Raji (cell line): Measurements from ENCODE around the gene DNLZ.

Source experiments
- POLR2A ChIP-seq: IDR thresholded peaks from 2 replicates; pipeline ENCODE4 v1.6.1; 2011; ENCODE audit warnings: low read depth, low read length, control low read depth; ENCODE audit not compliant: insufficient read depth

DNLZ gene

DNA sequence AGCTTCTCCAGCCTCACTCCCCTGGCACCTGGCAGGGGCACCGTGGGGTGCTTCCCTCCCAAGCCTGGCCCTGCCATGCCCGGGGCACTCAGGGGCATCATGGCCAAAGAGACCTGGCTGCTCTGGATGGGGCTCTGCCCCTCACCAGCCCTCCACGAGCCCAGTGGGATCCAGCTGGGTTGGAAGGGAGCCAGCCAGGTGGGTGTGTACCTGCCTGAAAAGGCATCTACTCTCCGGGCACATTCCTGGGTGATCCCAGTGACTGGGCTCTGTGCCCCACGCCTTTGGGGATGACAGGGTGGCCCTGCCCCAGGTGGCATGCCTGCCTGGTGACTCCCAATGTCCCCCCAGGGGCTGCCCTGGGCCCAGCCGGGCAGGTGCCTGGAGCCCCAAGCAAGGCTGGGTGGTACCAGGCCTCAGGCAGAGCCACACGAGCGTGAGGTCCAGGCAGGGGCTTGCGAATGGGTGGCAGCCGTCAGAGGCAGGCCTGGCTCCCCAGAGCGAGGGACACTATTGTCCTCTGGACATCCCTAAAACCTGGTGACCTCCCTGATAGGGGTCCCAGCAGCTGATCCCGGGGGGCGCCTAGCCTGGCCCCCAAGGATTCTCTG is 35.4 kb downstream of the DNLZ start:
- no peak for TF ChIP-seq POLR2A

DNA sequence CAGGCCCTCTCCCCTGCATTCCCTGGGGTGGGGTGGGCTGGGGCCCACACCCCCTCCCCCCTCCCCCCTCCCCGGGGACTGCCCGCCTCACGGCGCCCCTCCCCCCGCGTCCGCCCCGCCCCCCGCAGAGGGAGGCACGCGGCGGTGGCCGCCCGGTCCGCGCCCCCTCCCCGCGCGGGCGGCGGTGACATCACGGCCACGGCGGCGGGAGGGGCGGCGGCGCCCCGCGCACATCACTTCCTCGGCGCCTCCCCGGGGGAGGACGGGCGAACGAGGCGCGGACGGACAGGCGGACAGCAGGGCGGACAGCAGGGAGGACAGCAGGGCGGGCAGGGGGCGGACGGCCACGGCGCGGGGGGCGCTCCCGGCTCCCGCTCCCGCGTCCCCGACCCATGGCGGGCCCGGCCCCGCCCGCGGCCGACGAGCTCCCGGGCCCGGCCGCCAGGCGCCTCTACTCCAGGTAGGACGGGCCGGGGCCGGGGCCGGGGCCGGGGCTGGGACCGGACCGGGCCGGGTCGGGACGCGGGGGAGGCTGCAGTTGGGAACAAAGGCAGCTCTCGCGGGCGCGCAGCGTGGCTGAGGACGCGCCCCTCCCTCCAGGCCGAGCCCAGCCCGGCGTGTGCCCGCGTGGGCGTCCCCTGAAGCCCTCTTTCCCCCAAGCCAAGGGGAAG is 36.1 kb downstream of the DNLZ start, which contains the start of gene GPSM1:
Gene GPSM1 (plus strand): TSS at position 236 of the 671 bp plus-strand sequence. CDS start 157 bp downstream, at position 393.
- TF ChIP-seq POLR2A = no peak

DNA sequence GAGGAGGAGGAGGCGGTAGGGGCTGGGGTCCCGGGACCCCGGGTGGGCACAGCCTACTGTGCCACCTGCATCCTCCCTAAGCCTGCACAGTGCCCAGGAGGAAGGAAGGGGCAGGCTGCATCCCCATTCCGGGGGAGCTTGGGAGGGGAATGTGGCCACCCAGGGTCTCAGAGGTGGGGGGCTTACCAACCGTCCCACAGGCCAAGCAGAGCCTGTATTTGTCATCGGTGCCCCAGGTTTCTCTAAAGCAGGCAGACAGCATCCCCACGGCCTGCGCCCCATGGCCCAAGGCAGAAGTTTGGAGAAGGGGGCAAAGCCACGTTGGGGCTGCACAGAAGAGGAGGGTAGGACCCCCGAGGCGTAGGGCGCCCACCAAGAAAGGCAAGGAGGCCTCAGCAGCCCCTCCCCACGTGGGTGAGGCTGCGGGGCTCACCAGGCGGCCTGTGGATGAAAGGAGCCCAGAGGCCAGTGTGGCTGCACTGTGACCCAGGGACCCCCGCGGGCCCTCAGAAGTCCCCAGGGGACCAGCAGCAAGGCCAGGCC is 36.7 kb downstream of the DNLZ start:
- no peak for TF ChIP-seq POLR2A

DNA sequence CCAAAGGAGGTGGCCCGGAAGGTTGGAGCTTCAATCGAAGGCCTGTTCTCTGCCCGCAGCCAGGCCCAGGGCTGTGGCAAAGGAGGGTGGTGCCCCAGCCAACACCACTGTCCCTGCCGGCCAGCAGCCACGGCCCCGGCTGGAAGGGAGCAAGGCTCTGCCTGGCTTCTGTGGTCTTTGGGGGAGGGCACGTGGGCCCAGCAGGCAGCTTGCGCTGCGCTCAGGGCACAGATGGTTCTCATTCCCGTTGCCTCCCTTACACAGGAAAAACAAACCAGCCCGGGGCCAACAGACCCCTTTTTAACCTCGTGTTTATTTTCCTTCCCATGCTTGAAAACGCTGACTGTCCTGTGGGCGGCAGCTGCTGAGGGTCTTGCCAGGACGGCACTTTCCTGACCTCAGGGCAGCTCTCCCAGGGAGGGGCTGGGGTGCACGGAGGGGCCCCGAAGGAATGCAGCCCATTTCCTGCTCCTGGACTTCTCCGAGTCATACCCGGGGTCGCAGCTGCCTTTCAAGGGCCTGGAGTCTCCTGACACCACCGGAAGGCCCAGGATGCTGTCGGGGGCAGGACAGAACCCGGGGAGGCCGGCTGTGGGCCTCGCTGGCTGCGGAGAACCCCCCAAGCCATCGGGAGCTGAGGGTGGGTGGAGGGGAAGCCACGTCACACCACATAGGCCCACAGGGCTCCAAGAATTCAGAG is 37.3 kb downstream of the DNLZ start:
- no peak for TF ChIP-seq POLR2A

DNA sequence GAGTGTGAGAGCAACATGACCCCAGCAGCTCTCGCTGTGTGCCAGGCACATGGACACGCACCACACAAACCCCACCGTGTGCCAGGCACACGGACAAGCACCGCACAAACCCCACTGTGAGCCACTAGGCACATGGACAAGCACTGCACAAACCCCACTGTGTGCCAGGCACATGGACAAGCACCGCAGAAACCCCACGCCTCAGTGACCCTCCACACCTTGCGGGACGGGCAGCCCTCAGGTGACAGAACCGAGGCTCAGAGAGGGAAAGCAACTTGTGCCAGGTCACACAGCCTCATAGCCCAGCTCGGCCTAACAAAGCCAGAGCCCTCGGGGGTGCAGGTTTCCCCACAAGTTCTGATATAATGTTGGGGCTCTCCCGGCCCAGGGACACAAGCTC is 38.2 kb downstream of the DNLZ start:
- TF ChIP-seq POLR2A = no peak

DNA sequence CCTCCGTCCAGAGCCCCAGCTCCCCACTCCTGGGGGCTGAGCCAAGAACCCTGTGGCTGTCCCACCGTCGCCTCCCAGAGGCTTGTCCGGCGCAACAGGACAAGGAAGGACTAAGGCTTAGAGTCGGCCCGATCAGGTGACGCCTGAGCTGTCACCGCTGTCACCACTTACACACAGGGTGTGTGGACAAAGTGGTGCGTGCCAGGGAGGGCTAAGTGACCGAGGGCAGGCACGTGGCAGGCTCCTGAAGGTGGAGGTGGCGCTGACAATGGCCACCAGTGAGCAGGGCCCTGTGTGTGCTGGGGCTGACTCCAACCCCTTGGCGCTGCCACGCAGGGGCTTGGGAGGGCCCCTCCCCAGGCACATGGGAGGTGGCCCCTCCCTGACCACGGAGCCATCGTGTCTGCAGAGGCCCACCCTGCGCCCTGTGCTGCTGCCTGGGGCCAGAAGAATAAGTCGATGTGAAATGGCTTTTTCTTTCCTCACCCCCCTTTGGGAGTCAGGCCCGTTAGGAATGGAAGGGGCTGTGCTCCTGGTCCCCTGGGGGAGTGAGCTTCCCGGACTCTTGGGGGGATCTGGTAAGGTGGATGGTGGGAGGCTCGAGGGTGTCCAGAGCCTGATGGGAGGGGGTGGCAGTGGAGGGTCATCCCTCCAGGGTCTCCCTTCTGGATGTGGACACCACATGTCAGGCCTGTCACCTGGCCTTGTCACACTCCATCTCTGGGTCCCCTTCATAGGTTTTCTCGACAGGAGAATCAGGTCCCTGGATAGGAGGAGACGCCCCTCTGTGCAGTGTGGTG is 38.8 kb downstream of the DNLZ start:
- no peak for TF ChIP-seq POLR2A

DNA sequence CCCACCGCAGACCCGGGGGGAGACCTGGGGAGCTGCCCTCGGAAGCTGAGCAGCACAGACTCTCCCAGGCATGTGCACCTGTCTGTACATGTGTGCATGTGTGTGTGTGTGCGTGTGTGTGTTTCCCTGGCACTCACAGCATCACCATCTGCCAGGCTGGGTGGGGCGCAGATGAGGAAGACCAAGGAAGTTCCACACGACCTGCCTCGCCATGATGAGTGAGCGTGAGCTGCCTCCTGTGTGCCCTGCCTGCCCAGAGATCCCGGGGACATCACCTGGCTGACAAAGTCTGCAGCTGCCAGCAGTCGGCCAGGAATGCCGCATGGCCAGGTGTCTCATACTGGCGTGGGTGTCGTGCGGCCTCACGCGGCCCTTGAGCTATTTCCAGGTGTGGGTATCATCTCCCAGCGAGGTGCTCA is 40.2 kb downstream of the DNLZ start:
- no peak for TF ChIP-seq POLR2A

DNA sequence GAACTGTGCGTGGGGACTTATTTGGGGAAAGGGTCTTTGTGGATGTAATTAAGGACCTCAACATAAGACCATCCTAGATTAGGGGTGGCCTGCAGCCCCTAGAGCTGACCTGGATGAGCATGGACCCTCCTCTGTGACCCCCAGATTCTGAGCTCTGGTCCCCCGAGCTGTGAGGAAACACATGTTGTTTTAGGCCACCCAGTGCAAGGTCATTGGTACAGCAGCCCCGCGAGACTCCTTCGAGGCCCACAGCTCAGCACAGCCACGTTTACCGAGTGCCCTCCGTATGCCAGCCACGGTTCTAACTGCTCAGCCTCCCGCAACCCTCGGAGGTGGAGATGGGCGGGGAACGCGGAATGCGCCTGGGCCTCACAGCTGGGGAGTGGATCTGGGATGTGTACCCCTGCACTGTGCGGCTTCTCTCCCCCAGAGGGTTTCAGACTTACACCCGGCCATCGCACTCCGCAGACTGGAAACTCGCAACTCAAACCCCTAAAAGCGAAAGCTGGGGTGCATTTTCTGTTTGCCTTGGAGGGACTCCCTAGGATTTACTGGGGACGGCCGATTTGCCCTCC is 40.7 kb downstream of the DNLZ start:
- TF ChIP-seq POLR2A = no peak

DNA sequence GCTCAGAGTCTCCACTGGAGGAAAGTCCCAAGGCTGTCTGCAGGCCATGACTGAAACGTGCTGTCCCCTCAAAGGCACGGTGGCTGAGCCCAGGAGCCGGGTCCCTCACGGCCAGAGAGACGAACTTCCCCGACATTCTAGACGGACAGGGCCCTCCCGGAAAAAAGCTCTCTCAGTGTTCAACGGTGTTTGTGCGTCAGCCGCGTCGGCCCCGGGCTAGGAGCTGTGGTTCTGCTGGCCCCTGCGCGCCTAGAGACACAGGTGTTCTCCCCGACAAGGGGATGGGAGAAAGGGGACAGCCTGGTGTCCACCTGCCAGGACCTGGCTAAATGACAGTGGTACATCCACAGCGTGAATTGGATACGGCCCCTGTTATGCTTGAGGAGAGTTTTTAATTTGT is 42.0 kb downstream of the DNLZ start:
- no peak for TF ChIP-seq POLR2A

DNA sequence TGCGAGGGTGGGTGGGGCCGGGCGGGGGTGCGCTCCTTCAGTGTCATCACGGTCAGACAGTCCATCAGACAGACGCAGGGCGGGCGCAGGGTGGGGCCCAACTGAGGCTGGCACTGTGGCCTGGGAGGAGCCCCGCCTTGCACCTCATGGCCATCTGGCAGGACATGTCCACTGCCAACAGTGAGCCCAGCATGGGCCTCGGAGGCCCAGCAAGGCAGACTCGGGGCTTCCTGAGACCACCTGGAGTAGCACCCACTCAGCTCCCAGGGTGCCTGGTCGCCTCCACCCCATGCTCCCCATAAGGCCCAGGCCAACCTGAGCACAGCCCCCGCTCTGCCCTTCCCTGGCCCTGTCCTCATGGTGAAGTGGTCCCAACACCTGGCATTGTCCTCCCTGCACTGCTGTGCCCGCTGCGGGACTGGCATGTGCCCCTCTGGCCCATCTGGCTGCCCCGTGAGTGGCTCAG is 44.7 kb downstream of the DNLZ start:
- TF ChIP-seq POLR2A = no peak

DNA sequence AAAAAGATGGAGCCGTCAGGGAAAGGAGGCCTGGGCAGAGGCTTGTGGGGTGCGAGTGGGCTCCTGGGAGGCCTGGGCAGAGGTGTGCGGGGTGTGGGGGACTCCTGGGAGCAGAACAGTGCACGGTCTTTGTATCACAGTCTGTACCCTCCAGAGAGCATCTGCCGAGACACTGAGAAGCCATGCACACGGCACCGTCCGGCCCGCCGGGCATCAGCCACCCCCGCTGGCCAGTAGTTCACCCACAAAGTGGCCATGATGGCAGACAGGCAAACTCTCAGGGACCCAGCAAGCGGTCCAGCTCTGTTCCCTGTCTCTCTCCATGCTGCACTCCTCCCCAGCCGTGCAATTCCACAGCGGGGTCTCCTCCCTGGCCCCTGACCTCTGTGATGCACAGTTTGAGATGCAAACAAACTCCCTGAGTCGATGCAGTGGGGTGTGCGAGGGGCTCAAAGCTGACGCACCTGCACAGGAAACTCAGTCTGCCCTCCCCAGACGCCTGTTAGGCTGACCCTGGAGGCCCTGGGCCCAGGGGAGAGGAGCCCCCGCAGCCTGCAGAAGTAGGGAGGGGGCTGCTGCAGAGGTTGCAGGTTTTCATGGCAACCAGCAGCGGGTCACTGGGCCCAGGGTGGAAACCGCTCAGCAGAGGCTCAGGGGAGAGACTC is 45.3 kb downstream of the DNLZ start:
- no peak for TF ChIP-seq POLR2A

DNA sequence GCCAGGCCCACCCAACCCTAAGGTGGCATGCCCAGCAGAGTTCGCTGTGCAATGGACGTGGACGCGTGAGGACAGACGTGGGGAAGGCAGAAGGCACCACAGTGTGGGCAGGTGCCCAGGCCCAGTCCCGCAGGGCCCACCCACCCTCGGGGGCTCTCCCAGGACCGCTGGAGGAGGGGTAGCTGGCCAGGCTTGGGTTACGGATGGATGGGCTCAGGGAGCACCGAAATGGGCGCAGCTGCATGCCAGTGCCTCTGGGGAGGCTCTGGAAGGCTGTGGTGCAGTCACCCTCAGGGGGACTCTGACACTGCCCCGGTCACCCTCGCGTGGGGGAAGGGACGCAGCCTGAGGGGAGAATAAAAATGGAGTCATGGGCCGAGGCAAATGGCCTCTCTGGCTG is 45.8 kb downstream of the DNLZ start:
- TF ChIP-seq POLR2A = no peak

DNA sequence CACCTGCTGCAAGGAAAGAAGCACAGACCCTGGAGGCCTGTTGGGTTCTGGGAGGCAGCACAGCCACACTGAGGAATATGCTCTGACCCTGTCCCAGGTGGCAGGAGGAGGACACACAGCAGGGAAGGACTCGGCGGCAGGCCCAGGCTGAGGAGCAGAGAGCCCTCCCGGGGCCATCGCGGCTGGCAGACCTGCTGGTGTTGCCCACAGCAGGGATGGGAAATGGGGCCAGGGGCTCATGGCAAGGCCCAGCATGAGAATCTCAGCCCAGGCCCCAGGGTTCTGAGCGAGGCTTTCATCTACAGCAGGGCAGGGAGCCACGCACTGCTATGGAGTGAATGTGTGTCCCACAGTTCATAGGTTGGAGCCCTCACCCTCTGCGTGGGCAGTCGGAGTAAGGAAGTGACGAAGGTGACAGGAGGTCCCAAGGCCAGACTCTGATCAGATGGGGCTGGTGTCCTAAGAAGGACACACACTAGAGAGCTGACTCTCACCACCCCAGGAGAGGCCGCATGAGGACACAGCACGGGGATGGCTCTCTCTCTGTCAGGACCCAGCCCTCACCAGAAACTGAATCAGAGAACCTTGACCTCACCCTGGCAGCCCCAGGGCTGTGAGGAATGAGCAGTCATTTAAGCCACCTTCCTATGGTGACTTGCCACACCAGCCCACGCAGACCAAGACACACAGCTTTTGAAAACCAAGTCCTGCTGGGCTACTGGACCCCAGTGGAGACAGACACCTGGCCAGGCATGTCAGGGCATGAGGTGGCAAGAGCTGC is 46.5 kb downstream of the DNLZ start:
- TF ChIP-seq POLR2A = no peak
